Astrocyte (in vitro differentiated cells and primary cell): ENCODE measurements around the gene SPEM3. TPM values are rescaled to one million over a fixed set of nuclear protein-coding genes. Genes with fewer than 3 reads are reported as not detected.

Source experiments
- DNase-seq: peaks from one replicate; pipeline ENCODE4 v3.0.0-alpha.2; 2010; ENCODE audit warnings: low read depth
- FAIRE-seq: peaks from 2 replicates; lab custom pipeline; 2011; peaks lifted over from hg19 to GRCh38; lab: Jason Lieb, UNC
- H2AFZ ChIP-seq: 2 replicates; pipeline ENCODE4 v1.6.0; 2012; ENCODE audit warnings: low read depth, low read length, inconsistent platforms
- H3K27ac ChIP-seq: 2 replicates; pipeline ENCODE4 v1.5.1; 2011; ENCODE audit warnings: low read depth, low read length, inconsistent platforms
- H3K27me3 ChIP-seq: 2 replicates; pipeline ENCODE4 v1.6.0; 2011; ENCODE audit warnings: low read length, inconsistent platforms; ENCODE audit not compliant: insufficient read depth
- H3K36me3 ChIP-seq: 2 replicates; pipeline ENCODE4 v1.5.1; 2011; ENCODE audit warnings: low read length, inconsistent platforms; ENCODE audit not compliant: insufficient read depth
- H3K4me1 ChIP-seq: 2 replicates; pipeline ENCODE4 v1.5.1; 2011; ENCODE audit warnings: low read length, inconsistent platforms; ENCODE audit not compliant: insufficient read depth
- H3K4me2 ChIP-seq: 2 replicates; pipeline ENCODE4 v1.6.0; 2012; ENCODE audit warnings: low read length, inconsistent platforms
- H3K4me3 ChIP-seq: 2 replicates; pipeline ENCODE4 v1.5.1; 2011; ENCODE audit warnings: low read depth, mild to moderate bottlenecking, low read length, inconsistent platforms; ENCODE audit not compliant: insufficient read depth
- H3K79me2 ChIP-seq: 2 replicates; pipeline ENCODE4 v1.6.0; 2012; ENCODE audit warnings: mild to moderate bottlenecking, low read length, inconsistent platforms; ENCODE audit not compliant: insufficient read depth
- H3K9ac ChIP-seq: 2 replicates; pipeline ENCODE4 v1.6.0; 2012; ENCODE audit warnings: mild to moderate bottlenecking, low read length, inconsistent platforms
- H3K9me3 ChIP-seq: 2 replicates; pipeline ENCODE4 v1.5.1; 2012; ENCODE audit warnings: low read depth, mild to moderate bottlenecking, low read length, inconsistent platforms; ENCODE audit not compliant: insufficient read depth
- H4K20me1 ChIP-seq: 2 replicates; pipeline ENCODE4 v1.6.0; 2012; ENCODE audit warnings: low read length, inconsistent platforms; ENCODE audit not compliant: insufficient read depth
- H3K27ac Mint-ChIP-seq: one replicate; pipeline ENCODE4 v1.8.0; 2021; ENCODE audit warnings: mild to moderate bottlenecking, mixed read lengths; ENCODE audit not compliant: unreplicated experiment
- H3K27me3 Mint-ChIP-seq: one replicate; pipeline ENCODE4 v1.8.0; 2021; ENCODE audit warnings: low read depth, mixed read lengths; ENCODE audit not compliant: unreplicated experiment
- H3K36me3 Mint-ChIP-seq: one replicate; pipeline ENCODE4 v1.8.0; 2021; ENCODE audit warnings: low read depth, mixed read lengths; ENCODE audit not compliant: unreplicated experiment
- H3K4me1 Mint-ChIP-seq: one replicate; pipeline ENCODE4 v1.8.0; 2021; ENCODE audit warnings: low read depth, mixed read lengths; ENCODE audit not compliant: unreplicated experiment
- H3K4me3 Mint-ChIP-seq: one replicate; pipeline ENCODE4 v1.8.0; 2021; ENCODE audit warnings: mild to moderate bottlenecking, moderate library complexity, mixed read lengths; ENCODE audit not compliant: unreplicated experiment
- H3K9me3 Mint-ChIP-seq: one replicate; pipeline ENCODE4 v1.8.0; 2021; ENCODE audit warnings: mild to moderate bottlenecking, mixed read lengths; ENCODE audit not compliant: unreplicated experiment
- EZH2 ChIP-seq: IDR thresholded peaks from 2 replicates; pipeline ENCODE4 v1.6.1; 2012; ENCODE audit warnings: mild to moderate bottlenecking, low read length, inconsistent platforms; ENCODE audit not compliant: insufficient read depth
- total RNA-seq: library from RNA; stranded (reverse); gene quantifications from 2 replicates; pipeline ENCODE4 v1.2.1, GENCODE V29; 2021
- TF ChIP-seq, protein P1 (sequence below): IDR thresholded peaks from 2 replicates; pipeline ENCODE4 v1.5.1; 2011; ENCODE audit warnings: low read depth, mild to moderate bottlenecking, inconsistent platforms, low read length, moderate library complexity; ENCODE audit not compliant: insufficient read depth

Gene SPEM3
- total RNA-seq, 1 donor from 2014 or later: not detected

DNA sequence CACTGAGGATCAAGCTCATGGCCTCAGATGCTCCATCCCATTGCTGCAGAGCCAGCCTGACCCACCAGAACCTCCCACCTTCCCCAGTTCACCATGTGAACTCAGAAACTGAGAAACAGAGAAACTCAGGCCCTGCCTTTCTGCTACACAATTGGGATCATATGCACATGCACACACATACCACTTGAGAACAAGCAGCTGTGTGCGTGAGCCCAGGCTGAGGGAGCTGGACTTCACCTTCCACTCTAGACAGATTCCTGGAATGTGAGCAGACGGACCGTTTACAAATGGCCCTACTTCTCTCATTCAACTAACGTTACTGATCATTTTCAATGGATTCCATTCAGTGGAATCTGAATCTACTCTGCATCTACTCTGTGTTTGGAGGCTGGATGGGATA lies 5.0 kb upstream of the SPEM3 start:
- Histone ChIP-seq H3K4me1 (no peaks in the 10 kb centered on the region), H3K9me3 (no peaks in the 10 kb centered on the region), H3K79me2 (no peaks in the 10 kb centered on the region), H3K36me3 (no peaks in the 10 kb centered on the region), H2AFZ (no peak overlapping the region), H4K20me1 (peaks cover 8% of the 10 kb centered on the region), H3K27ac (no peak overlapping the region), H3K27me3 (no peaks in the 10 kb centered on the region), H3K4me2 (no peak overlapping the region), H3K4me3 (no peak overlapping the region), H3K9ac (no peak overlapping the region)
- no peak for DNase-seq
- no peak for FAIRE-seq
- no peaks in the 10 kb centered on the region for H3K27me3 Mint-ChIP-seq
- TF ChIP-seq EZH2: no peak
- TF ChIP-seq, protein P1, sequence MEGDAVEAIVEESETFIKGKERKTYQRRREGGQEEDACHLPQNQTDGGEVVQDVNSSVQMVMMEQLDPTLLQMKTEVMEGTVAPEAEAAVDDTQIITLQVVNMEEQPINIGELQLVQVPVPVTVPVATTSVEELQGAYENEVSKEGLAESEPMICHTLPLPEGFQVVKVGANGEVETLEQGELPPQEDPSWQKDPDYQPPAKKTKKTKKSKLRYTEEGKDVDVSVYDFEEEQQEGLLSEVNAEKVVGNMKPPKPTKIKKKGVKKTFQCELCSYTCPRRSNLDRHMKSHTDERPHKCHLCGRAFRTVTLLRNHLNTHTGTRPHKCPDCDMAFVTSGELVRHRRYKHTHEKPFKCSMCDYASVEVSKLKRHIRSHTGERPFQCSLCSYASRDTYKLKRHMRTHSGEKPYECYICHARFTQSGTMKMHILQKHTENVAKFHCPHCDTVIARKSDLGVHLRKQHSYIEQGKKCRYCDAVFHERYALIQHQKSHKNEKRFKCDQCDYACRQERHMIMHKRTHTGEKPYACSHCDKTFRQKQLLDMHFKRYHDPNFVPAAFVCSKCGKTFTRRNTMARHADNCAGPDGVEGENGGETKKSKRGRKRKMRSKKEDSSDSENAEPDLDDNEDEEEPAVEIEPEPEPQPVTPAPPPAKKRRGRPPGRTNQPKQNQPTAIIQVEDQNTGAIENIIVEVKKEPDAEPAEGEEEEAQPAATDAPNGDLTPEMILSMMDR: no peak
- no peaks in the 10 kb centered on the region for H3K4me1 Mint-ChIP-seq
- no peak overlapping the region for H3K4me3 Mint-ChIP-seq
- no peaks in the 10 kb centered on the region for H3K9me3 Mint-ChIP-seq
- no peak overlapping the region for H3K27ac Mint-ChIP-seq
- peaks cover 8% of the 10 kb centered on the region for H3K36me3 Mint-ChIP-seq

DNA sequence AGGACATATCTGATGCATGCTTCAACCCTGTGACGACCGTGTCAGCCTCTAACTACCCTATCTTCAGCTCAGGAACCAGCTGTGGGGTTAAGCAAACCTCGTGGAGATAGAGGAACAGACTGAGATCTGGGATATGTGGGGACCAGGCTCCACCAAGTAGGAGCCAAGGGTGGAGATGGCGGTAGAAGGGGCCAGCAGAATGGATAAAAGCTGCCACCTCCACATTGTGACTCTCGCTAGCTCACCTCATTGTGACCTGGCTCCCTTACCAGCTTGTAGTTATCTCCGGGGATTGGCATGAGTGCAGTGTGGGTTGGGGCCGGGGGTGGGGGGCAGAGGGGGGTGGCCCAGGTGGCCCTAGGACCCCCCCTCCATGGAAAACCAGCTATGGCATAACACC lies 3.3 kb upstream of the SPEM3 start, which contains the start of gene SPEM2:
Gene SPEM2 (plus strand): TSS at position 301 of the 400 bp plus-strand sequence. CDS start 73 bp downstream, at position 374.
- Histone ChIP-seq H3K36me3 (no peaks in the 10 kb centered on the region), H3K27me3 (no peaks in the 10 kb centered on the region), H3K4me2 (no peak within 1 kb of the TSS), H3K4me1 (no peaks in the 10 kb centered on the region), H3K9me3 (no peaks in the 10 kb centered on the region), H3K4me3 (no peak within 1 kb of the TSS), H2AFZ (no peak within 1 kb of the TSS), H3K27ac (no peak within 1 kb of the TSS), H3K79me2 (no peaks in the 10 kb centered on the region), H4K20me1 (no peaks in the 10 kb centered on the region), H3K9ac (no peak within 1 kb of the TSS)
- Mint-ChIP-seq H3K27ac (peak within 1 kb of the TSS; percentile 58), H3K9me3 (no peaks in the 10 kb centered on the region), H3K36me3 (peaks cover 3% of the 10 kb centered on the region), H3K4me3 (peak within 1 kb of the TSS; percentile 45), H3K4me1 (no peaks in the 10 kb centered on the region), H3K27me3 (peaks cover 3% of the 10 kb centered on the region)
- no peak for DNase-seq
- FAIRE-seq: no peak
- TF ChIP-seq EZH2: no peak
- TF ChIP-seq, protein P1: no peak

DNA sequence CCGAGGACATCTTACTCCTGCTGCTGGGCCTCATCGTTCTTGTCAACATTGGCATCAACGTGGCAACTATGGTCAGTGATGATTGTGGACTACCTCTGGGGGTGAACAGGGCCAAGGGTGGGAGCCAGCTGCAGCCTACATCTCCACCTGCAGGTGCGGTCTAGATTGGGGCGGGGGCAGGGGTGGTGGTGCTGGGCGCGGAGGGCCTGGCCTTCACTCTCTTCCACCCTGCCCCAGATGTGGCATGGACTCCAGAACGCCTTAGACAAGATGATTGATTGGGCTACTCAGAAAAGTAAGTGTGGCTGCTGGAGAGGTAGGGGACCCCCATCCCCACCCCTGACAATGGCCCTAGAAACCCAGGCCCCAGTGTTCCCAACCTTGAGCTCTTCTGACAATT lies 2.9 kb upstream of the SPEM3 start:
- no peaks in the 10 kb centered on the region for H3K36me3 ChIP-seq
- H3K27me3 Mint-ChIP-seq: peaks cover 5% of the 10 kb centered on the region
- H3K4me3 ChIP-seq: no peak overlapping the region
- no peaks in the 10 kb centered on the region for H3K27me3 ChIP-seq
- no peaks in the 10 kb centered on the region for H3K9me3 ChIP-seq
- no peaks in the 10 kb centered on the region for H3K4me1 ChIP-seq
- no peaks in the 10 kb centered on the region for H3K79me2 ChIP-seq
- DNase-seq (no peak), FAIRE-seq (no peak)
- TF ChIP-seq, protein P1: no peak
- no peak for TF ChIP-seq EZH2
- H3K27ac Mint-ChIP-seq: no peak overlapping the region
- no peaks in the 10 kb centered on the region for H3K4me1 Mint-ChIP-seq
- H3K4me2 ChIP-seq: no peak overlapping the region
- no peak overlapping the region for H3K4me3 Mint-ChIP-seq
- no peak overlapping the region for H2AFZ ChIP-seq
- peaks cover 3% of the 10 kb centered on the region for H3K36me3 Mint-ChIP-seq
- no peaks in the 10 kb centered on the region for H4K20me1 ChIP-seq
- H3K27ac ChIP-seq: no peak overlapping the region
- H3K9me3 Mint-ChIP-seq: peaks cover 2% of the 10 kb centered on the region
- no peak overlapping the region for H3K9ac ChIP-seq
